Keratinocyte (primary cell): Measurements from ENCODE around the gene CS. TPM values are rescaled to one million over a fixed set of nuclear protein-coding genes. Genes with fewer than 3 reads are reported as not detected.

Source experiments
- DNase-seq: peaks from one replicate; pipeline ENCODE4 v3.0.0-alpha.2; 2011; ENCODE audit warnings: low read depth, missing footprints, low spot score
- FAIRE-seq: peaks from 2 replicates; lab custom pipeline; 2011; peaks lifted over from hg19 to GRCh38; lab: Jason Lieb, UNC
- H2AFZ ChIP-seq: 2 replicates; pipeline ENCODE4 v1.6.0; 2012; ENCODE audit warnings: low read length, control low read depth, inconsistent platforms; ENCODE audit not compliant: control insufficient read depth
- H3K27ac ChIP-seq: 2 replicates; pipeline ENCODE4 v1.5.1; 2011; ENCODE audit warnings: low read length; ENCODE audit not compliant: control insufficient read depth, insufficient read depth
- H3K27me3 ChIP-seq: 3 replicates; pipeline ENCODE4 v1.6.0; 2011; ENCODE audit warnings: low read length; ENCODE audit not compliant: control insufficient read depth, insufficient read depth; ENCODE audit errors: extremely low read depth
- H3K36me3 ChIP-seq, 2 experiments: 2 replicates in 1 of 2; 3 replicates in 1 of 2; pipeline ENCODE4 v1.5.1; 2011; ENCODE audit warnings: low read length in 2 of 2, mild to moderate bottlenecking in 1 of 2; ENCODE audit not compliant: control insufficient read depth in 2 of 2, insufficient read depth in 2 of 2; ENCODE audit errors: extremely low read depth in 1 of 2
- H3K4me1 ChIP-seq: 3 replicates; pipeline ENCODE4 v1.5.1; 2011; ENCODE audit warnings: low read length; ENCODE audit not compliant: control insufficient read depth, insufficient read depth; ENCODE audit errors: extremely low read depth
- H3K4me2 ChIP-seq: 3 replicates; pipeline ENCODE4 v1.6.0; 2011; ENCODE audit warnings: low read depth, low read length; ENCODE audit not compliant: control insufficient read depth, insufficient read depth; ENCODE audit errors: extremely low read depth
- H3K4me3 ChIP-seq, 3 experiments: fragments of 200-600 bp in 1 of 3; sonication (generic) in 1 of 3; 2 replicates in 2 of 3; 3 replicates in 1 of 3; pipeline ENCODE4 v1.5.1; 2011 to 2016; ENCODE audit warnings: low read length in 3 of 3, mild to moderate bottlenecking in 3 of 3, control low read depth in 2 of 3, inconsistent platforms in 1 of 3, low read depth in 1 of 3, mixed read lengths in 1 of 3, mixed run types in 1 of 3, moderate library complexity in 1 of 3; ENCODE audit not compliant: control insufficient read depth in 2 of 3, insufficient read depth in 2 of 3; ENCODE audit errors: extremely low read depth in 1 of 3
- H3K79me2 ChIP-seq: 2 replicates; pipeline ENCODE4 v1.6.0; 2012; ENCODE audit warnings: low read length; ENCODE audit not compliant: control insufficient read depth, insufficient read depth
- H3K9ac ChIP-seq: 3 replicates; pipeline ENCODE4 v1.6.0; 2011; ENCODE audit warnings: low read length; ENCODE audit not compliant: control insufficient read depth, insufficient read depth; ENCODE audit errors: extremely low read depth
- H3K9me1 ChIP-seq: 3 replicates; pipeline ENCODE4 v1.6.0; 2011; ENCODE audit warnings: low read length; ENCODE audit not compliant: control insufficient read depth, insufficient read depth; ENCODE audit errors: extremely low read depth
- H3K9me3 ChIP-seq: 2 replicates; pipeline ENCODE4 v1.5.1; 2012; ENCODE audit warnings: low read depth, low read length; ENCODE audit not compliant: control insufficient read depth
- H4K20me1 ChIP-seq: 3 replicates; pipeline ENCODE4 v1.6.0; 2011; ENCODE audit warnings: low read length; ENCODE audit not compliant: control insufficient read depth, insufficient read depth; ENCODE audit errors: extremely low read depth
- EZH2 ChIP-seq: IDR thresholded peaks from one replicate; pipeline ENCODE4 v1.6.1; 2012; ENCODE audit warnings: inconsistent platforms, mild to moderate bottlenecking, low read length, moderate library complexity
- dilution Hi-C: fragments of 300-500 bp; cut with MboI; formaldehyde crosslinking; loops from one replicate; pipeline ENCODE4 v1.7.0; 2020; ENCODE audit warnings: low sequenced_read_pairs; ENCODE audit not compliant: extremely low pct_ligation_motif_present
- polyA plus RNA-seq, 5 experiments: library from polyadenylated mRNA; depleted of rRNA in 3 of 5; stranded (reverse) in 3 of 5; stranded (forward) in 1 of 5; unstranded in 1 of 5; fragments of >200 nt; gene quantifications; 1 replicate in 1 of 5; 2 replicates in 3 of 5; 3 replicates in 1 of 5; pipeline versions ENCODE4 v1.2.1 to v1.2.3, GENCODE V29; 2011 to 2012; ENCODE audit warnings: missing spikeins in 2 of 5, low read depth in 1 of 5, low replicate concordance in 1 of 5
- TF ChIP-seq, protein P1 (sequence below), 3 experiments: IDR thresholded peaks in 1 of 3; conservative IDR thresholded peaks in 1 of 3; optimal IDR thresholded peaks in 1 of 3; 2 replicates in 2 of 3; 3 replicates in 1 of 3; pipeline versions ENCODE3 to v1.5.1; 2011; ENCODE audit warnings: low read length in 3 of 3, mild to moderate bottlenecking in 3 of 3, moderate library complexity in 2 of 3, control low read depth in 1 of 3, inconsistent platforms in 1 of 3; ENCODE audit not compliant: insufficient read depth in 2 of 3; ENCODE audit errors: extremely low read depth in 1 of 3

The CS gene
- polyA plus RNA-seq, 1 donor (not counting 4 experiments of a cell fraction or from before 2014, with no cell fraction given), result 105 TPM

DNA sequence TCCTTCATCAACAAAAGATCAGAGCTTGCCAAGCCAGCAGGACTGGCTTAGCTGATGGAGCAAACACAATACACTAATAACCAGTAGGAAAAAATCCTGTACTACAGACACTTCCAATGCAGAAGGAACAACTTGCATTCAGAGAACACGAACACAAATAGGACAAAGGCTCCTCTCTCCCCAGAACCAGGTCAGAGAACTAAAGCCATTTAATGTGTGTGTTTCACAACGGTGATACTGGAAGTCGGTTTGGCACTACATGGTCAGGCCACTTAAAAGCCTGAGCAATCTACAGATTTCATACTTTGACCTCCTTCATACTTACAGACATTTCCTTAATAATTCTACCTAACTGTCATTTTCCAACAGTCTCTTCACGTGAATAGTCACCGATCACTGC lies 6.3 kb downstream of the CS start:
- H2AFZ ChIP-seq, result no peak overlapping the region
- FAIRE-seq, result no peak
- no peak overlapping the region for H3K27ac ChIP-seq
- DNase-seq, result no peak
- H3K9ac ChIP-seq, result no peak overlapping the region
- H3K9me3 ChIP-seq, result no peaks in the 10 kb centered on the region
- peaks cover 4% of the 10 kb centered on the region for H4K20me1 ChIP-seq
- no peaks in the 10 kb centered on the region for H3K9me1 ChIP-seq
- H3K79me2 ChIP-seq, result peaks cover 74% of the 10 kb centered on the region
- dilution Hi-C loops, result no loop called here
- no peaks in the 10 kb centered on the region for H3K27me3 ChIP-seq
- H3K4me3 ChIP-seq, result no peak overlapping the region
- peaks cover 9% of the 10 kb centered on the region in 2 experiments for H3K36me3 ChIP-seq
- H3K4me1 ChIP-seq, result peaks cover 25% of the 10 kb centered on the region
- no peak overlapping the region for H3K4me2 ChIP-seq
- TF ChIP-seq, protein P1, sequence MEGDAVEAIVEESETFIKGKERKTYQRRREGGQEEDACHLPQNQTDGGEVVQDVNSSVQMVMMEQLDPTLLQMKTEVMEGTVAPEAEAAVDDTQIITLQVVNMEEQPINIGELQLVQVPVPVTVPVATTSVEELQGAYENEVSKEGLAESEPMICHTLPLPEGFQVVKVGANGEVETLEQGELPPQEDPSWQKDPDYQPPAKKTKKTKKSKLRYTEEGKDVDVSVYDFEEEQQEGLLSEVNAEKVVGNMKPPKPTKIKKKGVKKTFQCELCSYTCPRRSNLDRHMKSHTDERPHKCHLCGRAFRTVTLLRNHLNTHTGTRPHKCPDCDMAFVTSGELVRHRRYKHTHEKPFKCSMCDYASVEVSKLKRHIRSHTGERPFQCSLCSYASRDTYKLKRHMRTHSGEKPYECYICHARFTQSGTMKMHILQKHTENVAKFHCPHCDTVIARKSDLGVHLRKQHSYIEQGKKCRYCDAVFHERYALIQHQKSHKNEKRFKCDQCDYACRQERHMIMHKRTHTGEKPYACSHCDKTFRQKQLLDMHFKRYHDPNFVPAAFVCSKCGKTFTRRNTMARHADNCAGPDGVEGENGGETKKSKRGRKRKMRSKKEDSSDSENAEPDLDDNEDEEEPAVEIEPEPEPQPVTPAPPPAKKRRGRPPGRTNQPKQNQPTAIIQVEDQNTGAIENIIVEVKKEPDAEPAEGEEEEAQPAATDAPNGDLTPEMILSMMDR (optimal IDR thresholded peaks at IDR 0.05 in 1 of 3, IDR thresholded peaks at IDR 0.05 in 1 of 3, conservative IDR thresholded peaks at IDR 0.05 in 1 of 3; ENCODE audit: extremely low read depth in 1 of 3, insufficient read depth in 2 of 3, low read length in 3 of 3), result no peak
- no peak for TF ChIP-seq EZH2

DNA sequence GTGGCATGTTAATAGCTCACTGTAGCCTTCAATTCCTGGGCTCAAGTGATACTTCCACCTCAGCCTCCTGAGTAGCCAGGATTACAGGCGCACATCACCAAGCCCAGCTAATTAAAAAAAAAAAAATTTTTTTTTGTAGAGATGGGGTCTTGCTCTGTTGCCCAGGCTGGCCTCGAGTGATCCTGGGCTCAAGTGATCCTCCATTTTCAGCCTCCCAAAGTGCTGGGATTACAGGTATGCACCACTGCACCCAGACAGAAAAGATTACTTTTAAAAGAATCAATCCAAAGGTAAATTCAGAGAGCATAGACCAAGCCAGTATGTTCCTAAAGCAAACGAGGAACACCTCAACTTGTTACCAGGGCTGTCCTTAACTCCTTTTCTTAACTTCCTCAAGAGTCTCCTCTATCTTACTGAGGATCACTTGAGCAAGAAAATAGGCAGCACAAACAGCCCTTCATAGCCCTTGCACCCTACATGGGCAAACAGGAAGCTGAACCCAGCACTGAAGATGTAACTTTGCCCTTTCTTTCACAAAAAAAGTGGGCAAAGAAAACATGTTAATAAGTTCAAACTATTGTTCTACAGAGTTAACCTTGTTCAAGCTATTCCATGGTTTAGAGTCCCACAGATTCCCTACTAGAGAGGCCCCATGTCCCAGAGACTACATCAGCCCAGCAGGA lies 11.3 kb downstream of the CS start:
- dilution Hi-C loops, result no loop called here

More for the DNA sequence above, 11.3 kb downstream of the CS start:
- Histone ChIP-seq H4K20me1 (peaks cover 4% of the 10 kb centered on the region), H3K9ac (no peak overlapping the region), H3K4me3 (no peak overlapping the region), H3K4me1 (peaks cover 18% of the 10 kb centered on the region), H3K27ac (no peak overlapping the region), H3K4me2 (no peak overlapping the region), H3K9me3 (no peaks in the 10 kb centered on the region), H3K27me3 (no peaks in the 10 kb centered on the region), H3K9me1 (no peaks in the 10 kb centered on the region), H3K79me2 (peaks cover 40% of the 10 kb centered on the region), H3K36me3 (peaks cover 8 to 20% of the 10 kb centered on the region in 2 experiments), H2AFZ (no peak overlapping the region)
- TF ChIP-seq EZH2, result no peak
- TF ChIP-seq, protein P1 (optimal IDR thresholded peaks at IDR 0.05 in 1 of 3, IDR thresholded peaks at IDR 0.05 in 1 of 3, conservative IDR thresholded peaks at IDR 0.05 in 1 of 3; ENCODE audit: extremely low read depth in 1 of 3, insufficient read depth in 2 of 3, low read length in 3 of 3), result no peak
- FAIRE-seq (no peak), DNase-seq (no peak)
